ENCODE data around the gene HID1.

Gene HID1

GRCh38 chr17:74960570-74961342 is 11.8 kb downstream of the HID1 start:
- TF ChIP-seq POLR2A (IDR thresholded peaks at IDR 0.05; ENCODE audit: extremely low read depth, insufficient read length), result no peak
- peak; percentile 83 for TF ChIP-seq CTCF (IDR thresholded peaks at IDR 0.05; ENCODE audit: low read depth, low read length)
- TF ChIP-seq MYC (IDR thresholded peaks at IDR 0.05; ENCODE audit: low read depth, low read length), result peak; percentile 91
- TF ChIP-seq, protein P1, sequence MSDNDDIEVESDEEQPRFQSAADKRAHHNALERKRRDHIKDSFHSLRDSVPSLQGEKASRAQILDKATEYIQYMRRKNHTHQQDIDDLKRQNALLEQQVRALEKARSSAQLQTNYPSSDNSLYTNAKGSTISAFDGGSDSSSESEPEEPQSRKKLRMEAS (IDR thresholded peaks at IDR 0.05; ENCODE audit: low read depth, low read length), result peak; percentile 97
- DNase-seq (ENCODE audit: low read depth), result peak; percentile 81

DNA sequence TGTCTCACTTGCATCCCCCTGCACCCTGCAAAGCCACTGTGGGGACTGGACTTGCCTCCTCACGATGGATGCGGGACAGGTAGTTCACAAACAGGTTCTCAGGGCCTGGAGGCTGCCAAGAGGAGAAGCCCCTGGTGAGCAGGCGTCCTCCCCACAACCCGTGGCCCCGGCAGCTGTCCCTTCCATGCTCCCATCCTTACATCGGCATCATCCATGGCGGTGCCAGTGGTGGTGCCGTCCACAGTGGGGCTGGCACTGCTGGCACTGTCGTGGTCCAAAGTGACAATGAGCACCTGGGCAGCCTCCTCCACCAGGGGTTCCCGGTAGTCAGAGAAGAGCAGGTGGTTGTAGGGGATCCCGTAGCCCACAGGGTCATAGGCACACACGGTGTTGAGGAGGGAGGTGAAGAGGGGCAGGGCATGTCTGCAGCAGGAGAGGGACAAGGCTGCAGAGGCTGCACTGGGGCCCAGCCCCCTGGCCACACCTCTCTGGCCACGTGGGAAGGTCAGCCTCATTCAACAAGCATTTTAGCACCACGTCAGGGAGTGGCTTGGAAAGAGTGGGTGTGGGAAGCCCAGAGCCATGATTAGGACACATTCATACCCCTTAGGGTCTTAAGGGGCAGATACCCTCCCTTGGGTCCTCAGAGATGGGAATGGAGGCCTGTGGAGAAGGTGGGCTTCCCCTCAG is 12.6 kb downstream of the HID1 start:
- DNase-seq (ENCODE audit: low read depth), result no peak
- TF ChIP-seq CTCF (IDR thresholded peaks at IDR 0.05; ENCODE audit: low read depth, low read length) (no peak), POLR2A (IDR thresholded peaks at IDR 0.05; ENCODE audit: extremely low read depth, insufficient read length) (no peak), MYC (IDR thresholded peaks at IDR 0.05; ENCODE audit: low read depth, low read length) (no peak)
- TF ChIP-seq, protein P1 (IDR thresholded peaks at IDR 0.05; ENCODE audit: low read depth, low read length), result no peak
- H3K4me3 ChIP-seq (ENCODE audit: low read depth, low read length), result no peak overlapping the region

More at GRCh38 chr17:74960570-74961342, 11.8 kb downstream of the HID1 start:
- H3K4me3 ChIP-seq (ENCODE audit: low read depth, low read length), result no peak overlapping the region

GRCh38 chr17:74957935-74958740 is 14.4 kb downstream of the HID1 start:
- peak; percentile 69 for DNase-seq (ENCODE audit: low read depth)
- no peak for TF ChIP-seq POLR2A (IDR thresholded peaks at IDR 0.05; ENCODE audit: extremely low read depth, insufficient read length)
- TF ChIP-seq MYC (IDR thresholded peaks at IDR 0.05; ENCODE audit: low read depth, low read length), result no peak
- TF ChIP-seq CTCF (IDR thresholded peaks at IDR 0.05; ENCODE audit: low read depth, low read length), result peak; percentile 91
- TF ChIP-seq, protein P1 (IDR thresholded peaks at IDR 0.05; ENCODE audit: low read depth, low read length), result peak; percentile 32; the same call in 1 of the 2 replicates
- H3K4me3 ChIP-seq (ENCODE audit: low read depth, low read length), result no peak overlapping the region

DNA sequence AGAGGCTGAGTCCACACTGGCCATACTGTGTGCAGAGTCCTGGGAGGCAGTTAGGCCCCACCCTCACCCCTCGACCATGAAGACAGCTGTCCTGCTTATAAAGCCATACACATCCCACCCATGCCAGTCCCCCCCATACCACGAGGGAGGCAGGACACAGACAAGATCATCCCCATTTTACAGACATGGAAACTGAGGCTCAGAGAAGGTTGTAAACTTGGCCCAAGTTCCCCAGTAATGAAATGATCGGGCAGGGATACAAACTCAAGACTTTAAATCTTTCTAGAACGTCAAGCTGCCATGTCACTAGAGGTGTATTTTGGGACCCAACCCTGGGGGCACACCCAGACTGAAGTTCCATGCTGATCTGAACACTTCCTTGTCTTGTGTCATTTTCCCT is 16.5 kb downstream of the HID1 start:
- no peak for TF ChIP-seq MYC (IDR thresholded peaks at IDR 0.05; ENCODE audit: low read depth, low read length)
- no peak for TF ChIP-seq POLR2A (IDR thresholded peaks at IDR 0.05; ENCODE audit: extremely low read depth, insufficient read length)
- no peak for TF ChIP-seq CTCF (IDR thresholded peaks at IDR 0.05; ENCODE audit: low read depth, low read length)
- TF ChIP-seq, protein P1 (IDR thresholded peaks at IDR 0.05; ENCODE audit: low read depth, low read length), result no peak
- no peak overlapping the region for H3K4me3 ChIP-seq (ENCODE audit: low read depth, low read length)
- DNase-seq (ENCODE audit: low read depth), result no peak

DNA sequence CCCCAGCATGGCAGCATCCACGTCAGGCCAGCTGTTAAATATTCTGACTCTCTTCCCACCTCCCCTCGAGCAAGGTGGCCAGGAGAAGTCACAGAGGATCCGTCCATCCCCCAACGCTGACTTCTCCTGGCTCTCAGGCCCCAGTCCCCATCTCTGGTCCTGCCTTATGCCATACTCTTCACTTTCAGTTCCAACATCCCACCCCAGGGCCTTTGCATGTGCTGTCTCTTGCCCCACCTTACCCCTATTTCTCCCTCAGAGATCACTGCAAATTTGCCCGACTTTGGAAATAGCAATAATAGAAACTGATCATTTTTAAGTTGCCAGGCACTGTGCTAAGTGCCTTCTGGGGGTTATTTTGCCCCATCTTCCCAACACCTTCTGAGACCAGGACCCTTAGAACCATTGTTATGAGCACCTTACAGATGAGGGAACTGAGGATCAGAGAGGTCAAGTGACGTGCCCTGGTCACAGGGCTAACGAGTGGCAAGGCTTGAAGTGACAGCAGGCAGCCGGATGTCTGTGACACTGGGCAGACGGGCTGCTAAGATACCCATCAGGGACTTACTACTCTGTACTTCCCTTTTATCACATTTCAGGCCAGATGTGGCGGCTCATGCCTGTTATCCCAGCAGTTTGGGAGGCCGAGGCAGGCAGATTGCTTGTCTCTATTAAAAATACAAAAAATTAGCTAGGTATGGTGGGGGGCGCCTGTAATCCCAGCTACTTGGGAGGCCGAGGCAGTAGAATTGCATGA is 17.7 kb downstream of the HID1 start:
- TF ChIP-seq POLR2A (IDR thresholded peaks at IDR 0.05; ENCODE audit: extremely low read depth, insufficient read length) (no peak), CTCF (IDR thresholded peaks at IDR 0.05; ENCODE audit: low read depth, low read length) (no peak), MYC (IDR thresholded peaks at IDR 0.05; ENCODE audit: low read depth, low read length) (no peak)
- TF ChIP-seq, protein P1 (IDR thresholded peaks at IDR 0.05; ENCODE audit: low read depth, low read length), result no peak
- H3K4me3 ChIP-seq (ENCODE audit: low read depth, low read length), result no peak overlapping the region
- peak; percentile 51 for DNase-seq (ENCODE audit: low read depth)
